Measurements from ENCODE around the gene NLN.

Gene NLN

DNA sequence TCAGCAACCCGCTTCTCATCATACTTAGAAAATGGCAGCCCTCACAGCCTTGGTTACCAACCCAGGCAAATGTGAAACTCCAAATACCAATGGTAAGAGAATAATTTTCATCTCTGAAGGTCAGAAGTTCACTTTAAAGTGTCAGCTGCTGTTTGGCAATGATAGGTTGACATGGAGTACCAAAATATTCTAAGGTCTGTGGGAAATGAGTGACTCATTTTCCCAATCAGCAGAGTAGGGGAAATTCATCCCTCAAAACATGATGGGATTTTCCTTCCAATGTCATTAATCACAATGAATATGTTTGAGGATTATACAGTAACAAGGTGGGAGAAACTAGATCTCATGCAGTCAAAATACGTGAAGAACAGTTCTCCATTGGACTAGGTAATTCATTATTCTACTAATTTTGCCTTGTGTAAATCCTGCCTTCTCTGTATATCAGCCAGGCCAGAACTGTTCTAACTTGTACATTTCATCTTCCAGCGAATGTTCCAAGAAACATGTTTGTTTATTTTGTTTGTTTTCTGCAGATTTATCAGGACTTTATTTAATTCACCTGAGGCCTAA is 151.3 kb downstream of the NLN start:
- DNase-seq (ENCODE audit: low read depth): no peak

DNA sequence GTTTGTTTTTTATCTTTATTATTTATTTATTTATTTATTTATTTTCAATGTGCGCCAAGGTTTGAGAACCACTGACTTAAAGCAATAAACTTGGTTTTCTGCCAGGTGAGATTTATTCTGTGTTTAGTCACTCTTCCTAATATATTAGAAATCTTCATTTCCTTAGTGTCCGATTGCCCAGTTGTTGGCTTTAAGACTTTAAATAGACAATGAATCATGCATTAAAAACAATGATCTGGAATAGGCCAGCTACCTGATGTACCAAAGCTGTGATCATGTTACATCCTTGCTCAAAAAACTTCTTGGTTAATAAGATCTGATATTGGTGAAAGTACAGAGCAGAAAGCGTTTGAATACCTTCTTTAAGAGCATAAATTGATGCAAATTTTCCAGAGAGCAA is 152.2 kb downstream of the NLN start:
- no peak for DNase-seq (ENCODE audit: low read depth)

DNA sequence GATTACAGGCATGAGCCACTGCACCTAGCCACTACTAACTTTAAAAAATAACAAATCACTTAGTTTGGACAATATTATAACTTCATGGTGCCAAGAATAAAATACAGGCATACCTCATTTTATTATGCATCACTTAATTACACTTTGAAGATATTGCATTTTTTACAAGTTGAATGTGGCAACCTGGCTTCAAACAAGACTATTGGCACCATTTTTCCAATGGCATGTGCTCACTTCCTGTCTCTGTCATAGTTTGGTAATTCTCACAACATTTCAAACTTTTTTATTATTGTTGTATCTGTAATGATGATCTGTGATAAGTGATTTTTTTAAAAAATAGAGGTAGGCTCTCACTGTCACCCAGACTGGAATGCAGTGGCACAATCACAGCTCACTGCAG is 154.5 kb downstream of the NLN start:
- DNase-seq (ENCODE audit: low read depth): no peak

GRCh38 chr5:65876970-65877369 is 155.0 kb downstream of the NLN start:
- no peak for DNase-seq (ENCODE audit: low read depth)
